Ovary (tissue), 9 donors: ENCODE results near the gene PTGES. TPM values are rescaled to one million over a fixed set of nuclear protein-coding genes. Genes with fewer than 3 reads are reported as not detected.
"Not testable (repeated sequence)": the region's sequence is repeated elsewhere in the genome, so short reads cannot be mapped to it uniquely, and the experiment has no call there.

Experiments
- DNase-seq, 5 donors: peaks; one replicate each; pipeline ENCODE4 v3.0.0-alpha.2; 2019 to 2020
- H3K27ac ChIP-seq, 2 donors: fragments of 200-600 bp; one replicate each; pipeline versions ENCODE4 v1.5.1 to v1.8.0; 2019 to 2022
- H3K27me3 ChIP-seq: fragments of 200-600 bp; one replicate; pipeline ENCODE4 v1.8.0; 2022
- H3K36me3 ChIP-seq: fragments of 200-600 bp; sonication (generic); one replicate; pipeline ENCODE4 v1.5.1; 2019
- H3K4me1 ChIP-seq: one replicate; pipeline ENCODE4 v1.8.1; 2013; ENCODE audit warnings: mild to moderate bottlenecking, moderate library complexity; ENCODE audit not compliant: insufficient read depth
- H3K4me3 ChIP-seq: fragments of 200-600 bp; sonication (generic); one replicate; pipeline ENCODE4 v1.5.1; 2017
- H3K9me3 ChIP-seq, 2 donors: fragments of 200-600 bp in 1 of 2; sonication (generic) in 1 of 2; one replicate each; pipeline versions ENCODE4 v1.5.1 to v1.8.1; 2013 to 2019; ENCODE audit warnings: mild to moderate bottlenecking in 1 of 2, moderate library complexity in 1 of 2
- EP300 ChIP-seq: sonication (generic); formaldehyde crosslinking; IDR thresholded peaks from one replicate; pipeline ENCODE4 v1.6.1; 2017; ENCODE audit warnings: antibody characterized with exemption
- POLR2A ChIP-seq: fragments of 450-650 bp; IDR thresholded peaks from one replicate; pipeline ENCODE4 v1.6.1; 2017; ENCODE audit warnings: antibody characterized with exemption, mild to moderate bottlenecking, moderate library complexity
- WGBS, 3 donors: extraction: QIAGEN DNeasy Blood & Tissue Kit in 1 of 3; methylation state at CpG; one replicate each; pipeline versions ENCODE4 v1.1.5 to v1.1.7; 2013 to 2017; 5-methylcytosine and 5-hydroxymethylcytosine counted together
- intact Hi-C, 4 donors: fragments of 100-400 bp; cut with DNase I; formaldehyde crosslinking; loops; one replicate each; pipeline versions ENCODE4 v1.11.0 to v1.15.1; 2022 to 2023
- polyA plus RNA-seq, 2 donors: library from polyadenylated mRNA; stranded (reverse); fragments of 200-250 nt in 1 of 2; fragments of 350-450 nt in 1 of 2; fragmentation: Illumina TruSeq in 1 of 2; extraction: RNeasy Lipid Tissue Mini Kit (QIAGEN cat#74804) in 1 of 2; gene quantifications; one replicate each; pipeline ENCODE4 v1.2.3, GENCODE V29; 2013 to 2014
- total RNA-seq, 7 donors: library from RNA; depleted of rRNA in 2 of 7; stranded (reverse); fragments of >200 nt in 2 of 7; fragmentation: NEBNext Ultra II Directional in 3 of 7; extraction: Animal tissue kit (Norgen Biotek cat#: 25700) in 3 of 7; gene quantifications; one replicate each; pipeline versions ENCODE4 v1.1.0 to v1.2.4, GENCODE V29; 2016 to 2023
- TF ChIP-seq, protein P1 (sequence below), 3 donors: fragments of 450-650 bp in 2 of 3; fragments of 200-600 bp in 1 of 3; IDR thresholded peaks; one replicate each; pipeline versions ENCODE4 v1.5.1 to v1.8.0; 2016 to 2022; ENCODE audit warnings: antibody characterized with exemption in 3 of 3, mild to moderate bottlenecking in 1 of 3
- donor health status: DM: no; HTN: no; CAD: no; lungs with moderate emphysema.
- donor health status: DM: no; HTN: no; CAD: no.
- donor health status: Bipolar disorder and iron deficiency.
- donor health status: DM: yes; HTN: yes; CAD: no.
- donor health status: DM: no; HTN: no; CAD: no.
- donor health status: DM: yes; HTN: yes; CAD: no.

The PTGES gene
- total and polyA plus RNA-seq, 9 donors, result 0.63 to 22.6 (median 1.6) TPM

DNA sequence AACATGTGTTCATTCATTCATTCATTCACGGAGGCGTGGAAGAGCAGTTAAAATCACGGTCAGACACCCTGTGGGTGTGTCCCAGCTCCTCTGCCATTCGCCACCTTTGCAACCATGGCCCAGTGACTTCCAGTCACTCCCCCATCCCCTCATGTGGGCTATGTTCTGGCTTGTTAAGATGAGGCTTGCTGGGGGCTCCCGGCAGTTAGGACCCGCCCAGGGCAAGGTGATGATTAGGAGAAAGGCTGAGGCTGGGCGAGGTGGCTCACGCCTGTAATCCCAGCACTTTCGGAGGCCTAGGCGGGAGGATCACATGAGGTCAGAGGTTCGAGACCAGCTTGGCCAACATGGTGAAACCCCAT, 24.9 kb upstream of the PTGES start:
- Histone ChIP-seq H3K9me3 (no peaks in the 10 kb centered on the region), H3K27ac (no peak overlapping the region), H3K27me3 (no peaks in the 10 kb centered on the region), H3K36me3 (no peaks in the 10 kb centered on the region), H3K4me1 (no peaks in the 10 kb centered on the region), H3K4me3 (no peak overlapping the region)
- WGBS, 3 donors, result 67 to 72% (median 69%) methylated on average over 11 of the region's 11 CpGs
- intact Hi-C loops, result loop anchor here in 1 of 4 donors (10.0 kb wide), 1 partner anchor 643 kb away; no protein-coding TSS in a partner anchor
- DNase-seq, result no peak
- TF ChIP-seq, protein P1, sequence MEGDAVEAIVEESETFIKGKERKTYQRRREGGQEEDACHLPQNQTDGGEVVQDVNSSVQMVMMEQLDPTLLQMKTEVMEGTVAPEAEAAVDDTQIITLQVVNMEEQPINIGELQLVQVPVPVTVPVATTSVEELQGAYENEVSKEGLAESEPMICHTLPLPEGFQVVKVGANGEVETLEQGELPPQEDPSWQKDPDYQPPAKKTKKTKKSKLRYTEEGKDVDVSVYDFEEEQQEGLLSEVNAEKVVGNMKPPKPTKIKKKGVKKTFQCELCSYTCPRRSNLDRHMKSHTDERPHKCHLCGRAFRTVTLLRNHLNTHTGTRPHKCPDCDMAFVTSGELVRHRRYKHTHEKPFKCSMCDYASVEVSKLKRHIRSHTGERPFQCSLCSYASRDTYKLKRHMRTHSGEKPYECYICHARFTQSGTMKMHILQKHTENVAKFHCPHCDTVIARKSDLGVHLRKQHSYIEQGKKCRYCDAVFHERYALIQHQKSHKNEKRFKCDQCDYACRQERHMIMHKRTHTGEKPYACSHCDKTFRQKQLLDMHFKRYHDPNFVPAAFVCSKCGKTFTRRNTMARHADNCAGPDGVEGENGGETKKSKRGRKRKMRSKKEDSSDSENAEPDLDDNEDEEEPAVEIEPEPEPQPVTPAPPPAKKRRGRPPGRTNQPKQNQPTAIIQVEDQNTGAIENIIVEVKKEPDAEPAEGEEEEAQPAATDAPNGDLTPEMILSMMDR (IDR thresholded peaks at IDR 0.05), result no peak
- no peak for TF ChIP-seq POLR2A
- no peak for TF ChIP-seq EP300

DNA sequence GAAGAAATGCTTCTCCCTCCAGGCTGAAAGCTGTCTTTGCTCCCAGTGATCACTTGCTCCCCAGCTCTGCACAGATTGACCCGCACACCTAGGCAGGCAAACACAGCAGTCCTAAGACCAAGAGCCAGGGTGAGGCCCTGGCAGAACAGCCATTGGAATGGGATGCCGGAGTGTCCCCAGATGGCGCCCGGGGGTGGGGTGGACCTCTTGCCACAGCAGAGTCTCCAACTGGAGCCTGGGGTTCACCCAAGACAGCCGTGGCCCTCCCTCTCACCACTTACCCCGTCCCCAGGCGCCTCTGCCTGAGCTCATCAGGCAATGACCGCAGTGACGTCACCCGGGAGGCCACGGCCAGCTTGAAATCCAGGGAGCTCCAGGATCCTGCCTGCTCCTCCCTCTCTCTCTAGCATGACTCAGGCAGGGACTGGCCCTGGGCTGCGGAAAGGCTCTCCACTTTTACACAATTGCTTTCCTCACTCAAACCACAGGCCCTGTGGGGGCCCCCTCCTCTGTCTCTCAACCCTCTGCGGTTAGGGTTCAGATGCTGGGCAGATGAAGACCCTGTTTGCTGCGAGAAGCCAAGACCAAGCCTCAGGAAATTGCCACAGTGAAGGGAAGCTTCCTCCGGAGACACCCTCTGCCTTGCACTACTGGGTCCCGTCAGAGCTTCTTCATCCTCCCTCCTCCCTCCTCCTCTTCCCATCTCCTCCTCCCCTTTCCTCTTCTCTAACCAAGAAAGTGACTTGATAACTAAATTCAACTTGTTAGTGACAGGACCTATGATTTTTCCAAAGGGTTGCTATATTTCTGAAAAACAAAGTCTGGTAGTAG, 24.3 kb upstream of the PTGES start:
- intact Hi-C loops, result loop anchor here in 1 of 4 donors (10.0 kb wide), 1 partner anchor 642 kb away; no protein-coding TSS in a partner anchor
- no peaks in the 10 kb centered on the region for H3K27me3 ChIP-seq
- DNase-seq, result peak; percentile 87 to 94 (median 92)
- no peaks in the 10 kb centered on the region for H3K9me3 ChIP-seq
- TF ChIP-seq EP300, result no peak
- TF ChIP-seq POLR2A, result no peak
- TF ChIP-seq, protein P1 (IDR thresholded peaks at IDR 0.05), result no peak
- H3K27ac ChIP-seq, result peak overlapping the region in 1 of 2 donors; percentile 41
- WGBS, 3 donors, result 25 to 29% (median 26%) methylated on average over 16 of the region's 16 CpGs
- H3K4me3 ChIP-seq, result no peak overlapping the region
- H3K36me3 ChIP-seq, result no peaks in the 10 kb centered on the region
- no peaks in the 10 kb centered on the region for H3K4me1 ChIP-seq

DNA sequence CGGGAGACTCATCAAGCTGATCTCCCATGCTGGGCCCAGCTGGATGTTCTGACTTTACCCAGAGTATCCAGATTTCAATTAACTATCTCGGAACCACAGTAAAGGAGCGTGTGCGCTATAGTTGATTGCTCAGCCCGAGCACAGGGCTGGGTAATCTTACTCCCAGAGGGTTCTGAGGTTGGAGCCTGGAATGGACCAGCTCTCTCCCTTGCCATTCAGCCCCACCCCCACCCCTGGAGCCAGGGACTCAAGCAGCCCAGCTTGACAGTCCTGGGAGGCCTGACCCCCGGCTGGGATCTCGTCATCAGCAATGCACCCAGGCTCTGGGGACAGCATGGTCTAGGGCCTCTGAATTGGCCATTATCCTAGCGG, 23.7 kb upstream of the PTGES start:
- Histone ChIP-seq H3K4me3 (no peak overlapping the region), H3K9me3 (no peaks in the 10 kb centered on the region), H3K27ac (peak overlapping the region in 1 of 2 donors; percentile 41), H3K27me3 (no peaks in the 10 kb centered on the region), H3K36me3 (no peaks in the 10 kb centered on the region), H3K4me1 (no peaks in the 10 kb centered on the region)
- intact Hi-C loops, result loop anchor here in 1 of 4 donors (10.0 kb wide), 1 partner anchor 642 kb away; no protein-coding TSS in a partner anchor
- WGBS, 3 donors, result 66 to 73% (median 71%) methylated on average over 8 of the region's 8 CpGs
- TF ChIP-seq EP300, result no peak
- no peak for TF ChIP-seq POLR2A
- TF ChIP-seq, protein P1 (IDR thresholded peaks at IDR 0.05), result no peak
- DNase-seq, result no peak

DNA sequence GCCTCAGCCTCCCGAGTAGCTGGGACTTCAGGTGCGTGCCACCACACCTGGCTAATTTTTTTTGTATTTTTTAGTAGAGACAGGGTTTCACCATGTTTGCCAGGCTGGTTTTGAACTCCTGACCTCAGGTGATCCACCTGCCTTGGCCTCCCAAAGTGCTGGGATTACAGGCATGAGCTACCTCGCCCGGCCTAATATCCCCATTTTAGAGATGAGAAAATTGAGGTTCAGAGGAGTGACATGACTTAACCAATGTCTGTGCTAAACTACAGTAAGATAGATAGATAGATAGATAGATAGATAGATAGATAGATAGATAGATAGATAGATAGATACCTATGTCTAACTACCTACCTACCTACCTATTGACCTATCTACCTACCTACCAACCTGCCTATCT, 23.3 kb upstream of the PTGES start:
- not testable (repeated sequence) for H3K36me3 ChIP-seq, H3K27me3 ChIP-seq, H3K27ac ChIP-seq, H3K4me3 ChIP-seq, H3K9me3 ChIP-seq, H3K4me1 ChIP-seq, DNase-seq
- intact Hi-C loops, result loop anchor here in 1 of 4 donors (10.0 kb wide), 1 partner anchor 641 kb away; no protein-coding TSS in a partner anchor
- WGBS, 3 donors, result 90 to 94% (median 91%) methylated on average over 4 of the region's 4 CpGs

DNA sequence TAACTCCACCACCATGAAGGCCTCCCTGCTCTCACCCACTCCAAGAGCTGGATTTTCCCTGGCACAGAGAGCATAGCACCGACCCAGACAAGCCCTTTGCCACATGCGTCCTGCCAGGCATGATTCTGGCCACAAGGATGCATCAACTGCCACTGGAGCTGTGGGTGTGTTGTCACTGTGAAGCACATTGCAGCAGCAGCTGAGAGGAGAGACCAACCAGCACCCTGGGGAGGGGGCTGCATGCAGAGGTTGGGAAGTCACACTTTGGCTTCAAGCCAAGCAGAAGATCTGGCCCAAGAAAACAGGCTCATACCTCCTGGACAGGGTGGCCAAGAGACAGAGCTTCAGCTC, 22.6 kb upstream of the PTGES start:
- H3K36me3 ChIP-seq, result no peaks in the 10 kb centered on the region
- no peaks in the 10 kb centered on the region for H3K27me3 ChIP-seq
- TF ChIP-seq EP300 (no peak), POLR2A (no peak)
- TF ChIP-seq, protein P1 (IDR thresholded peaks at IDR 0.05), result no peak
- DNase-seq, result no peak
- H3K4me3 ChIP-seq, result no peak overlapping the region
- no peak overlapping the region for H3K27ac ChIP-seq
- H3K4me1 ChIP-seq, result no peaks in the 10 kb centered on the region
- intact Hi-C loops, result loop anchor here in 1 of 4 donors (10.0 kb wide), 1 partner anchor 641 kb away; no protein-coding TSS in a partner anchor
- 74 to 87% (median 86%) methylated on average over 2 of the region's 2 CpGs for WGBS, 3 donors
- no peaks in the 10 kb centered on the region for H3K9me3 ChIP-seq
